Glomerular visceral epithelial cell (primary cell): ENCODE results near the gene PRR3.

Source experiments
- DNase-seq: peaks from one replicate; pipeline ENCODE4 v3.0.0-alpha.2; 2016; ENCODE audit errors: extremely low spot score

Gene PRR3

GRCh38 chr6:30537931-30538330 lies 19.2 kb upstream of the PRR3 start:
- no peak for DNase-seq

GRCh38 chr6:30541515-30542403 lies 15.3 kb upstream of the PRR3 start:
- DNase-seq: peak; percentile 77

GRCh38 chr6:30542404-30542725 lies 14.7 kb upstream of the PRR3 start:
- no peak for DNase-seq

GRCh38 chr6:30542915-30543314 lies 14.2 kb upstream of the PRR3 start:
- no peak for DNase-seq

GRCh38 chr6:30543821-30544220 lies 13.3 kb upstream of the PRR3 start:
- no peak for DNase-seq

- peak; percentile 66 for DNase-seq
Observed at GRCh38 chr6:30544666-30545272, 12.3 kb upstream of the PRR3 start.

- no peak for DNase-seq
Observed at GRCh38 chr6:30547454-30547853, 9.6 kb upstream of the PRR3 start.

- DNase-seq: no peak
Observed at GRCh38 chr6:30548375-30548774, 8.7 kb upstream of the PRR3 start.

GRCh38 chr6:30554404-30554803 lies 2.7 kb upstream of the PRR3 start:
- no peak for DNase-seq

GRCh38 chr6:30554962-30555815 lies 1.9 kb upstream of the PRR3 start:
- peak; percentile 30 for DNase-seq

GRCh38 chr6:30555816-30556065 lies 1.4 kb upstream of the PRR3 start:
- DNase-seq: no peak

GRCh38 chr6:30556066-30556905 lies 809 bp upstream of the PRR3 start, which contains the start of gene GNL1:
Gene GNL1 (minus strand): TSS chr6:30556489. CDS start chr6:30556203, 286 bp downstream.
- peak; percentile 95 for DNase-seq

- no peak for DNase-seq
Observed at GRCh38 chr6:30557683-30557981, 537 bp downstream of the PRR3 start.

GRCh38 chr6:30560930-30561329 lies 3.8 kb downstream of the PRR3 start:
- no peak for DNase-seq

GRCh38 chr6:30562470-30563425 lies 5.7 kb downstream of the PRR3 start:
- no peak for DNase-seq

GRCh38 chr6:30564114-30564513 lies 7.0 kb downstream of the PRR3 start:
- DNase-seq: no peak

GRCh38 chr6:30565772-30566171 lies 8.7 kb downstream of the PRR3 start:
- no peak for DNase-seq

GRCh38 chr6:30568245-30568644 lies 11.2 kb downstream of the PRR3 start:
- DNase-seq: no peak

- DNase-seq: no peak
Observed at GRCh38 chr6:30570263-30570662, 13.2 kb downstream of the PRR3 start.

- no peak for DNase-seq
Observed at GRCh38 chr6:30570740-30571074, 13.6 kb downstream of the PRR3 start.
